ENCODE results near the gene CARD8. TPM values are rescaled to one million over a fixed set of nuclear protein-coding genes. Genes with fewer than 3 reads are reported as not detected.

CARD8 gene
- total RNA-seq, 1 experiment from 2014 or later, result 25.6 TPM

- intact Hi-C loops (cut with micrococcal nuclease; ENCODE audit: unreplicated experiment), result no loop called here
- ChIA-PET CTCF (no interaction called here), POLR2A (ENCODE audit: unreplicated experiment) (no interaction called here)
- no peak for DNase-seq
- no peaks in the 10 kb centered on the region for H3K9me2 ChIP-seq (ENCODE audit: insufficient read depth)
- H3K27ac ChIP-seq, result no peak overlapping the region
- TF ChIP-seq CTCF (conservative IDR thresholded peaks at IDR 0.05) (no peak), EZH2 (IDR thresholded peaks at IDR 0.05; ENCODE audit: low read depth) (no peak)
- H3K4me2 ChIP-seq, result no peak overlapping the region
- peaks cover 9% of the 10 kb centered on the region; the same call in 1 of the 2 replicates for H3K36me3 ChIP-seq (ENCODE audit: low read depth)
- no peak overlapping the region for H3K4me3 ChIP-seq
- BruUV-seq (replicated peaks), result no TSS peak
- H4K20me1 ChIP-seq (ENCODE audit: insufficient read depth), result no peaks in the 10 kb centered on the region
- H3K4me1 ChIP-seq (replicated peaks; ENCODE audit: insufficient read depth), result no peaks in the 10 kb centered on the region
- no peak overlapping the region for H2AFZ ChIP-seq
- no peaks in the 10 kb centered on the region for H3K79me2 ChIP-seq (ENCODE audit: low read depth)
- peaks cover 9% of the 10 kb centered on the region for H3F3A ChIP-seq (ENCODE audit: insufficient read depth, low read depth)
- H3K9me3 ChIP-seq (ENCODE audit: insufficient read depth, low read depth), result 0 out of 2 replicates have a peak, but pooled peaks cover 7% of the 10 kb centered on the region
- no peaks in the 10 kb centered on the region for H3K27me3 ChIP-seq (ENCODE audit: insufficient read depth, low read depth)
Measured at GRCh38 chr19:48182434-48182833, 73.3 kb downstream of the CARD8 start.

- no TSS peak for BruUV-seq (replicated peaks)
- POLR2A ChIA-PET (ENCODE audit: unreplicated experiment), result no interaction called here
- Histone ChIP-seq H2AFZ (no peak overlapping the region), H3K4me2 (no peak overlapping the region), H3K4me3 (no peak overlapping the region), H3K27me3 (ENCODE audit: insufficient read depth, low read depth) (no peaks in the 10 kb centered on the region), H3K9me2 (ENCODE audit: insufficient read depth) (no peaks in the 10 kb centered on the region), H4K20me1 (ENCODE audit: insufficient read depth) (no peaks in the 10 kb centered on the region), H3K36me3 (ENCODE audit: low read depth) (peaks cover 9% of the 10 kb centered on the region; the same call in 1 of the 2 replicates), H3K9me3 (ENCODE audit: insufficient read depth, low read depth) (0 out of 2 replicates have a peak, but pooled peaks cover 7% of the 10 kb centered on the region), H3F3A (ENCODE audit: insufficient read depth, low read depth) (peaks cover 9% of the 10 kb centered on the region; the same call in 1 of the 2 replicates), H3K79me2 (ENCODE audit: low read depth) (no peaks in the 10 kb centered on the region), H3K4me1 (replicated peaks; ENCODE audit: insufficient read depth) (no peaks in the 10 kb centered on the region), H3K27ac (no peak overlapping the region)
- TF ChIP-seq CTCF (conservative IDR thresholded peaks at IDR 0.05) (no peak), EZH2 (IDR thresholded peaks at IDR 0.05; ENCODE audit: low read depth) (no peak)
- CTCF ChIA-PET, result no interaction called here
- no peak for DNase-seq
- intact Hi-C loops (cut with micrococcal nuclease; ENCODE audit: unreplicated experiment), result no loop called here
Measured at GRCh38 chr19:48181505-48181904, 74.2 kb downstream of the CARD8 start.

GRCh38 chr19:48176226-48176625 lies 79.5 kb downstream of the CARD8 start:
- ChIA-PET CTCF (no interaction called here), POLR2A (ENCODE audit: unreplicated experiment) (no interaction called here)
- H3K4me3 ChIP-seq, result no peak overlapping the region
- DNase-seq, result no peak
- no TSS peak for BruUV-seq (replicated peaks)
- H4K20me1 ChIP-seq (ENCODE audit: insufficient read depth), result no peaks in the 10 kb centered on the region
- H2AFZ ChIP-seq, result no peak overlapping the region
- H3K27ac ChIP-seq, result no peak overlapping the region
- TF ChIP-seq EZH2 (IDR thresholded peaks at IDR 0.05; ENCODE audit: low read depth), result no peak
- TF ChIP-seq CTCF (conservative IDR thresholded peaks at IDR 0.05), result no peak
- H3K4me2 ChIP-seq, result no peak overlapping the region
- H3K4me1 ChIP-seq (replicated peaks; ENCODE audit: insufficient read depth), result peaks cover 5% of the 10 kb centered on the region; the same call in 1 of the 2 replicates
- H3K79me2 ChIP-seq (ENCODE audit: low read depth), result peaks cover 18% of the 10 kb centered on the region
- H3K27me3 ChIP-seq (ENCODE audit: insufficient read depth, low read depth), result no peaks in the 10 kb centered on the region
- no peaks in the 10 kb centered on the region for H3K9me2 ChIP-seq (ENCODE audit: insufficient read depth)
- 0 out of 2 replicates have a peak, but pooled peaks cover 3% of the 10 kb centered on the region for H3K9me3 ChIP-seq (ENCODE audit: insufficient read depth, low read depth)
- peaks cover 21% of the 10 kb centered on the region for H3K36me3 ChIP-seq (ENCODE audit: low read depth)
- peaks cover 7% of the 10 kb centered on the region; the same call in 1 of the 2 replicates for H3F3A ChIP-seq (ENCODE audit: insufficient read depth, low read depth)
- intact Hi-C loops (cut with micrococcal nuclease; ENCODE audit: unreplicated experiment), result no loop called here

Measured in PC-9 (cell line).